H9 (cell line): Measurements from ENCODE around the gene TRPV4. TPM values are rescaled to one million over a fixed set of nuclear protein-coding genes. Genes with fewer than 3 reads are reported as not detected.
A peak's percentile ranks its signal among the peaks of the same experiment; 100 is the strongest.

Experiments used
- DNase-seq: peaks from one replicate; pipeline ENCODE4 v3.0.0-alpha.2; 2017
- H2AFZ ChIP-seq: one replicate; pipeline ENCODE4 v1.6.1; 2013; ENCODE audit warnings: mild to moderate bottlenecking, low read length, control low read depth, moderate library complexity
- H2AK5ac ChIP-seq: 2 replicates; pipeline ENCODE4 v1.6.1; 2013; ENCODE audit warnings: low read length, control low read depth, mixed read lengths; ENCODE audit not compliant: insufficient read length
- H2BK120ac ChIP-seq: one replicate; pipeline ENCODE4 v1.6.1; 2013; ENCODE audit warnings: low read depth, mild to moderate bottlenecking, low read length, control low read depth, inconsistent platforms; ENCODE audit not compliant: poor library complexity, severe bottlenecking
- H2BK12ac ChIP-seq: 2 replicates; pipeline ENCODE4 v1.6.1; 2013; ENCODE audit warnings: low read length, control low read depth, mixed read lengths, low read depth; ENCODE audit not compliant: insufficient read length
- H2BK15ac ChIP-seq: 2 replicates; pipeline ENCODE4 v1.6.1; 2013; ENCODE audit warnings: low read depth, low read length, control low read depth
- H2BK20ac ChIP-seq: one replicate; pipeline ENCODE4 v1.6.1; 2013; ENCODE audit warnings: low read depth, mild to moderate bottlenecking, low read length, control low read depth, inconsistent platforms; ENCODE audit not compliant: poor library complexity, severe bottlenecking
- H2BK5ac ChIP-seq: 2 replicates; pipeline ENCODE4 v1.6.1; 2013; ENCODE audit warnings: low read length, control low read depth, mixed read lengths; ENCODE audit not compliant: insufficient read length
- H3K14ac ChIP-seq: 2 replicates; pipeline ENCODE4 v1.6.1; 2013; ENCODE audit warnings: low read length, control low read depth; ENCODE audit not compliant: insufficient read depth
- H3K18ac ChIP-seq: 2 replicates; pipeline ENCODE4 v1.6.1; 2013; ENCODE audit warnings: low read depth, mild to moderate bottlenecking, mixed read lengths, low read length, control low read depth; ENCODE audit not compliant: insufficient read length
- H3K23ac ChIP-seq: 2 replicates; pipeline ENCODE4 v1.6.1; 2013; ENCODE audit warnings: low read length, control low read depth, mixed read lengths, low read depth; ENCODE audit not compliant: insufficient read length
- H3K23me2 ChIP-seq: 2 replicates; pipeline ENCODE4 v1.6.1; 2013; ENCODE audit warnings: low read depth, mild to moderate bottlenecking, mixed read lengths, low read length, control low read depth; ENCODE audit not compliant: insufficient read length, poor library complexity, severe bottlenecking
- H3K27ac ChIP-seq: 2 replicates; pipeline ENCODE4 v1.5.1; 2013; ENCODE audit warnings: low read length, control low read depth, mixed read lengths, low read depth; ENCODE audit not compliant: insufficient read length
- H3K27me3 ChIP-seq: 2 replicates; pipeline ENCODE4 v1.6.1; 2013; ENCODE audit warnings: low read length, control low read depth, inconsistent platforms; ENCODE audit not compliant: insufficient read depth
- H3K4ac ChIP-seq: 2 replicates; pipeline ENCODE4 v1.6.1; 2013; ENCODE audit warnings: low read depth, mild to moderate bottlenecking, control low read depth, inconsistent platforms, low read length, moderate library complexity
- H3K4me1 ChIP-seq: 2 replicates; pipeline ENCODE4 v1.6.1; 2013; ENCODE audit warnings: low read length, control low read depth, inconsistent platforms; ENCODE audit not compliant: insufficient read depth
- H3K4me2 ChIP-seq: 2 replicates; pipeline ENCODE4 v1.6.1; 2013; ENCODE audit warnings: low read length, control low read depth, mixed read lengths; ENCODE audit not compliant: insufficient read length, insufficient read depth
- H3K56ac ChIP-seq: 2 replicates; pipeline ENCODE4 v1.6.1; 2013; ENCODE audit warnings: low read depth, mild to moderate bottlenecking, mixed read lengths, low read length, control low read depth; ENCODE audit not compliant: insufficient read length
- H3K79me1 ChIP-seq: 2 replicates; pipeline ENCODE4 v1.6.1; 2013; ENCODE audit warnings: low read depth, mild to moderate bottlenecking, moderate library complexity, low read length, control low read depth, inconsistent platforms; ENCODE audit not compliant: insufficient read depth, poor library complexity, severe bottlenecking
- H3K79me2 ChIP-seq: 2 replicates; pipeline ENCODE4 v1.6.1; 2013; ENCODE audit warnings: low read length, control low read depth, inconsistent platforms; ENCODE audit not compliant: insufficient read depth
- H3K9ac ChIP-seq: 2 replicates; pipeline ENCODE4 v1.6.1; 2013; ENCODE audit warnings: low read length, control low read depth, mixed read lengths; ENCODE audit not compliant: insufficient read length; ENCODE audit errors: extremely low read depth
- H3K9me3 ChIP-seq: one replicate; pipeline ENCODE4 v1.6.1; 2013; ENCODE audit warnings: low read depth, low read length, inconsistent platforms; ENCODE audit not compliant: control insufficient read depth
- H3T11ph ChIP-seq: one replicate; pipeline ENCODE4 v1.6.1; 2013; ENCODE audit warnings: mild to moderate bottlenecking, low read length, control low read depth, inconsistent platforms
- H4K20me1 ChIP-seq: one replicate; pipeline ENCODE4 v1.6.1; 2013; ENCODE audit not compliant: control insufficient read depth, insufficient read length, insufficient read depth
- H4K5ac ChIP-seq: 2 replicates; pipeline ENCODE4 v1.6.1; 2013; ENCODE audit warnings: low read depth, mild to moderate bottlenecking, mixed read lengths, low read length, control low read depth; ENCODE audit not compliant: insufficient read length
- H4K8ac ChIP-seq: replicated peaks from 2 replicates; pipeline ENCODE4 v1.6.1; 2013; ENCODE audit warnings: low read length, control low read depth, mixed read lengths, low read depth; ENCODE audit not compliant: insufficient read length
- H4K91ac ChIP-seq: 2 replicates; pipeline ENCODE4 v1.6.1; 2013; ENCODE audit warnings: low read depth, mild to moderate bottlenecking, moderate library complexity, mixed read lengths, low read length, control low read depth; ENCODE audit not compliant: insufficient read length
- H3K27ac Mint-ChIP-seq, 3 experiments: 2 replicates in 2 of 3; 3 replicates in 1 of 3; pipeline ENCODE4 v1.8.0; 2020 to 2021; ENCODE audit warnings: mixed read lengths in 3 of 3, mild to moderate bottlenecking in 1 of 3, moderate library complexity in 1 of 3
- H3K27me3 Mint-ChIP-seq: 2 replicates; pipeline ENCODE4 v1.8.0; 2021; ENCODE audit warnings: low read depth, mild to moderate bottlenecking, moderate library complexity, mixed read lengths
- H3K36me3 Mint-ChIP-seq, 3 experiments: 2 replicates in 2 of 3; 3 replicates in 1 of 3; pipeline ENCODE4 v1.8.0; 2020 to 2021; ENCODE audit warnings: low read depth in 3 of 3, mixed read lengths in 3 of 3; ENCODE audit not compliant: insufficient read depth in 1 of 3
- H3K4me1 Mint-ChIP-seq, 2 experiments: 2 replicates each; pipeline ENCODE4 v1.8.0; 2020; ENCODE audit warnings: mixed read lengths in 2 of 2
- H3K4me3 Mint-ChIP-seq, 2 experiments: 2 replicates in 1 of 2; 3 replicates in 1 of 2; pipeline ENCODE4 v1.8.0; 2020 to 2021; ENCODE audit warnings: mild to moderate bottlenecking in 2 of 2, mixed read lengths in 2 of 2, moderate library complexity in 1 of 2
- H3K9me3 Mint-ChIP-seq, 2 experiments: 2 replicates in 1 of 2; 3 replicates in 1 of 2; pipeline ENCODE4 v1.8.0; 2020; ENCODE audit warnings: mild to moderate bottlenecking in 2 of 2, mixed read lengths in 2 of 2, moderate library complexity in 1 of 2
- WGBS: extraction: QIAGEN DNeasy Blood & Tissue Kit; methylation state at CpG from one replicate; pipeline ENCODE4 v1.1.7; 2013; ENCODE audit warnings: missing lambda C conversion rate, low lambda C conversion rate, mixed read lengths; ENCODE audit not compliant: insufficient read length; ENCODE audit errors: extremely low coverage; 5-methylcytosine and 5-hydroxymethylcytosine counted together
- total RNA-seq: library from RNA; stranded (reverse); gene quantifications from 2 replicates; pipeline ENCODE4 v1.2.1, GENCODE V29; 2021
- TF ChIP-seq, protein P1 (sequence below): fragments of 200-600 bp; sonication (generic); conservative IDR thresholded peaks from 3 replicates; pipeline ENCODE4 v1.8.0; 2021; ENCODE audit warnings: antibody characterized with exemption, mild to moderate bottlenecking

Gene TRPV4
- total RNA-seq, 1 experiment from 2014 or later = 4.9 TPM

DNA sequence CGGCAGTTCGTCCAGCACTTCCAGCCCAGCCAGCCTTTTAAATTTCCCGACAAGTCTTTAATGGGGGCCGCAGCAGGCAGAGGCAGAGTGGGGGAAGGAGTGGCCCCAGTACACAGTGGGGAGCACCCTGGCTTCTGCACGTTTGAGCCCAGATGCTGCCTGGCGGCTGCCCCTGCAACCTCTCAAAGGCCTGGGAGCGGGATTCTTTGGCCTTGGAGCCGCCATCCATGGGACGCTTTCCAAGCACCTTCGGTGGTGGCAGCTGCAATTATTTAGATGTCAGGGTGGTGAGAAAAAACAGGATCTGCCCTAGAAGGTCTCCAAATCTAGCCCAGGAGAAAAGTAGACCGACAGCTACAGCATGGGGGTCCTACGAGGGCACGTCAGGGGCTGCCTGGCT, 73.6 kb downstream of the TRPV4 start:
- WGBS = no CpG with 5 or more reads among the region's 13 CpGs

More for the DNA sequence above, 73.6 kb downstream of the TRPV4 start:
- Histone ChIP-seq H3K27me3 (no peaks in the 10 kb centered on the region), H4K91ac (no peak overlapping the region), H3K4me2 (no peak overlapping the region), H2BK15ac (no peak overlapping the region), H2BK120ac (no peak overlapping the region), H3K56ac (no peak overlapping the region), H3K79me2 (no peaks in the 10 kb centered on the region), H2AK5ac (no peak overlapping the region), H4K5ac (no peak overlapping the region), H2AFZ (no peak overlapping the region), H3K14ac (no peak overlapping the region), H3K9me3 (no peaks in the 10 kb centered on the region), H3K23ac (no peak overlapping the region), H3K4me1 (no peaks in the 10 kb centered on the region), H2BK20ac (no peak overlapping the region), H3K18ac (no peak overlapping the region), H3K27ac (no peak overlapping the region), H3K4ac (no peak overlapping the region), H3K79me1 (no peaks in the 10 kb centered on the region), H3K9ac (no peak overlapping the region), H2BK12ac (no peak overlapping the region), H4K8ac (no peak overlapping the region), H3K23me2 (no peaks in the 10 kb centered on the region), H3T11ph (no peak overlapping the region), H2BK5ac (no peak overlapping the region), H4K20me1 (no peaks in the 10 kb centered on the region)
- peaks cover 13 to 25% of the 10 kb centered on the region in 2 experiments for H3K4me1 Mint-ChIP-seq
- peak; percentile 29 for DNase-seq
- peaks cover 0 to 7% (median 3%) of the 10 kb centered on the region in 3 experiments; a peak in 3 of 7 replicates for H3K36me3 Mint-ChIP-seq
- no peak overlapping the region for H3K27ac Mint-ChIP-seq
- no peak overlapping the region for H3K4me3 Mint-ChIP-seq
- H3K9me3 Mint-ChIP-seq = peaks cover 6 to 7% of the 10 kb centered on the region in 2 experiments; a peak in 4 of 5 replicates
- TF ChIP-seq, protein P1, sequence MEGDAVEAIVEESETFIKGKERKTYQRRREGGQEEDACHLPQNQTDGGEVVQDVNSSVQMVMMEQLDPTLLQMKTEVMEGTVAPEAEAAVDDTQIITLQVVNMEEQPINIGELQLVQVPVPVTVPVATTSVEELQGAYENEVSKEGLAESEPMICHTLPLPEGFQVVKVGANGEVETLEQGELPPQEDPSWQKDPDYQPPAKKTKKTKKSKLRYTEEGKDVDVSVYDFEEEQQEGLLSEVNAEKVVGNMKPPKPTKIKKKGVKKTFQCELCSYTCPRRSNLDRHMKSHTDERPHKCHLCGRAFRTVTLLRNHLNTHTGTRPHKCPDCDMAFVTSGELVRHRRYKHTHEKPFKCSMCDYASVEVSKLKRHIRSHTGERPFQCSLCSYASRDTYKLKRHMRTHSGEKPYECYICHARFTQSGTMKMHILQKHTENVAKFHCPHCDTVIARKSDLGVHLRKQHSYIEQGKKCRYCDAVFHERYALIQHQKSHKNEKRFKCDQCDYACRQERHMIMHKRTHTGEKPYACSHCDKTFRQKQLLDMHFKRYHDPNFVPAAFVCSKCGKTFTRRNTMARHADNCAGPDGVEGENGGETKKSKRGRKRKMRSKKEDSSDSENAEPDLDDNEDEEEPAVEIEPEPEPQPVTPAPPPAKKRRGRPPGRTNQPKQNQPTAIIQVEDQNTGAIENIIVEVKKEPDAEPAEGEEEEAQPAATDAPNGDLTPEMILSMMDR = no peak
- H3K27me3 Mint-ChIP-seq = no peaks in the 10 kb centered on the region; the same call in none of the 2 replicates
